ENCODE measurements around the gene BRMS1.

Gene BRMS1

GRCh38 chr11:66316849-66317251 is 28.1 kb downstream of the BRMS1 start, which contains the start of gene CD248:
TSS of gene CD248 (minus strand) at chr11:66317044. CDS start at chr11:66317027, 17 bp downstream.
- TF ChIP-seq, protein P1, sequence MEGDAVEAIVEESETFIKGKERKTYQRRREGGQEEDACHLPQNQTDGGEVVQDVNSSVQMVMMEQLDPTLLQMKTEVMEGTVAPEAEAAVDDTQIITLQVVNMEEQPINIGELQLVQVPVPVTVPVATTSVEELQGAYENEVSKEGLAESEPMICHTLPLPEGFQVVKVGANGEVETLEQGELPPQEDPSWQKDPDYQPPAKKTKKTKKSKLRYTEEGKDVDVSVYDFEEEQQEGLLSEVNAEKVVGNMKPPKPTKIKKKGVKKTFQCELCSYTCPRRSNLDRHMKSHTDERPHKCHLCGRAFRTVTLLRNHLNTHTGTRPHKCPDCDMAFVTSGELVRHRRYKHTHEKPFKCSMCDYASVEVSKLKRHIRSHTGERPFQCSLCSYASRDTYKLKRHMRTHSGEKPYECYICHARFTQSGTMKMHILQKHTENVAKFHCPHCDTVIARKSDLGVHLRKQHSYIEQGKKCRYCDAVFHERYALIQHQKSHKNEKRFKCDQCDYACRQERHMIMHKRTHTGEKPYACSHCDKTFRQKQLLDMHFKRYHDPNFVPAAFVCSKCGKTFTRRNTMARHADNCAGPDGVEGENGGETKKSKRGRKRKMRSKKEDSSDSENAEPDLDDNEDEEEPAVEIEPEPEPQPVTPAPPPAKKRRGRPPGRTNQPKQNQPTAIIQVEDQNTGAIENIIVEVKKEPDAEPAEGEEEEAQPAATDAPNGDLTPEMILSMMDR (IDR thresholded peaks at IDR 0.05; ENCODE audit: low read depth, low read length) = no peak
- TF ChIP-seq MYC (IDR thresholded peaks at IDR 0.05; ENCODE audit: low read depth, low read length) (no peak), MAX (IDR thresholded peaks at IDR 0.05; ENCODE audit: low read depth, low read length) (no peak), POLR2A (IDR thresholded peaks at IDR 0.05; ENCODE audit: extremely low read depth, insufficient read length) (no peak)
- peak; percentile 87 for DNase-seq (ENCODE audit: low read depth)
- peak within 1 kb of the TSS; percentile 32 for H3K4me3 ChIP-seq (ENCODE audit: low read depth, low read length)

DNA sequence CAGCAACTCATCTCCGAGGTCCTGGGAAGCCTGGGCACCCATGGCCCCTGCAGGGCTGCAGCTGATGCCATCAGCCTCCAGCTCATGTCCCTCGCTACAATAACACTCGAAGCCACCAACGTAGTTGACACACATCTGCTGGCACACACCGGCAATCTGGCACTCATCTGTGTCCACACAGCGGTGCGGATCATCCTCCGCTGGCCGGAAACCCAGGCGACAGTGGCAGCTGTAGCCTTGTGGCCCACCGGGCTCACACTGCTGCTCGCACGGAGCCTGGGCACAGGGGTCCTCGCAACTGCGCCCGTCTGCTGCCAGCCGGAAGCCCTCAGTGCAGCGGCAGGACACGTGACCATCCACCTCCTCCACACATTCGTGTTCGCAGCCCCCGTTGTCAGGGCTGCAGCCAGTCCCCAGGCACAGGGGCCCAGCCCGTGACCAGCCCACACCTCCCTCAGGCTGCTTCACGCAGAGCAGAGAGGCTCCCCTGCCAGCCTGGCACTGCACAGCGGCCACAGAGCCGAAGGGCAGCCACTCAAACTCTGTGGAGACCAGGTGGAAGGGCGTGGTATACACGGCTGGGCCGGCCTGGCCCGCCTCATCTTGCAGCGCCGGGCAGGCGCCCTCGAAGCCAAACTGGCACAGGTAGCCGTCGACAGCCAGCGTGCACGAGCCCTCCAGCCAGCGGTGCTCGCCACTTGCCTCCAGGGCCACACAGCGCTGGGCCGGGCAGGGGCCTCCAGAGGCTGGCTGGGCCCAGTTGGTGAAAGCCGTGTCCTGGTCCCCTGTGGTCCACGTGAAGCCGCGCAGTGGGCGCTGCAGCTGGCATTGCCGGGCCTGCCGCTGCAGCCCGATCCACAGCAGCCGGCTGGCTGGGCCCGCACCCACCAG is 28.7 kb downstream of the BRMS1 start:
- no peak for DNase-seq (ENCODE audit: low read depth)
- no peak overlapping the region for H3K4me3 ChIP-seq (ENCODE audit: low read depth, low read length)
- TF ChIP-seq MYC (IDR thresholded peaks at IDR 0.05; ENCODE audit: low read depth, low read length) (no peak), POLR2A (IDR thresholded peaks at IDR 0.05; ENCODE audit: extremely low read depth, insufficient read length) (no peak), MAX (IDR thresholded peaks at IDR 0.05; ENCODE audit: low read depth, low read length) (no peak)
- TF ChIP-seq, protein P1 (IDR thresholded peaks at IDR 0.05; ENCODE audit: low read depth, low read length) = no peak

GRCh38 chr11:66315498-66315885 is 29.4 kb downstream of the BRMS1 start:
- no peak overlapping the region for H3K4me3 ChIP-seq (ENCODE audit: low read depth, low read length)
- no peak for TF ChIP-seq MYC (IDR thresholded peaks at IDR 0.05; ENCODE audit: low read depth, low read length)
- TF ChIP-seq MAX (IDR thresholded peaks at IDR 0.05; ENCODE audit: low read depth, low read length) = no peak
- TF ChIP-seq POLR2A (IDR thresholded peaks at IDR 0.05; ENCODE audit: extremely low read depth, insufficient read length) = no peak
- TF ChIP-seq, protein P1 (IDR thresholded peaks at IDR 0.05; ENCODE audit: low read depth, low read length) = no peak
- DNase-seq (ENCODE audit: low read depth) = no peak

DNA sequence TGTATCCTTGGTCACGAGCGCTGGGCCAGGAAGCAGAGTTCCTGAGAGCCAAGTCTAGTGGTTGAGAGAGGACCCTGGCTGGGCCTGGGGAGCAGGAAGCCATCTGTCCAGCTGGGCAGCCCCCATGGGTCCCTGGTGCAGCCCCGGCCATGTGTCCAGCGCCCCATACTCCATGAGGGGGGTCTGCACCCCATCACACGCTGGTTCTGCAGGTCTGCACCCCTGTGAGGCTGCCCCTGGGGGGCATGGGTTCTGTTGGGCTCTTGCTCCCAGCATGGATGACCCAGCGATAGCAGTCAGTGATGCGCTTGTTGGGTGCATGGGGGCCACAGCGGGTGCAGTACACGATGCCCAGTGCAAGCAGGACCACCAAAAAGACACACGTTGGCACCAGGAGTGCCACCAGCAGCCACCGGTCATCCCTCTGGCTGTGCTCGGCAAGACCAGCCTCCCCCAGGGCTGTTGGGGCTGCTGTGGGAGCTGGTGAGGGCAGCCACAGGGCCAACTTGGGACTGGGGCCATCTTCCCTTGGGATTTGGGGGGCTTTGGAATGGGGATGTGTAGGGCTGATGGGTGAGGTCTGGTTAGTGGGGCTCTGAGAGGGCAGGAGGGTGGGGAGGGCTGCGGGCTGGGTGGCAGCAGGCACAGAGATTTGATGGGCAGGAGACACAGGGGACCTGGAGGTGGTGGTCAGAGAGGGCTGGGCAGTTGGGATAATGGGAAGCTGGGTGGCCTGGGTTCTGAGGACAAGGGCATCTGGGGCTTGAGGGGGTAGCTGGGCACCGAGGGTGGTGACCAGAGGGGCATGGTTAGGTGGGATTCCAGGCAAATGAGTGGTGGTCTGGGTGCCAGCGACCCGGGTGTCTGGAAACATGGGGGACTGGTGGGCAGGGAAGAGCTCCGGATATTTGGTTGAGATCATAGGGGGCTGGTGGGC is 30.1 kb downstream of the BRMS1 start:
- no peak overlapping the region for H3K4me3 ChIP-seq (ENCODE audit: low read depth, low read length)
- no peak for TF ChIP-seq MYC (IDR thresholded peaks at IDR 0.05; ENCODE audit: low read depth, low read length)
- no peak for TF ChIP-seq MAX (IDR thresholded peaks at IDR 0.05; ENCODE audit: low read depth, low read length)
- TF ChIP-seq, protein P1 (IDR thresholded peaks at IDR 0.05; ENCODE audit: low read depth, low read length) = no peak
- TF ChIP-seq POLR2A (IDR thresholded peaks at IDR 0.05; ENCODE audit: extremely low read depth, insufficient read length) = no peak
- DNase-seq (ENCODE audit: low read depth) = no peak

- no peak for TF ChIP-seq MYC (IDR thresholded peaks at IDR 0.05; ENCODE audit: low read depth, low read length)
- no peak for TF ChIP-seq POLR2A (IDR thresholded peaks at IDR 0.05; ENCODE audit: extremely low read depth, insufficient read length)
- TF ChIP-seq, protein P1 (IDR thresholded peaks at IDR 0.05; ENCODE audit: low read depth, low read length) = no peak
- TF ChIP-seq MAX (IDR thresholded peaks at IDR 0.05; ENCODE audit: low read depth, low read length) = no peak
- no peak overlapping the region for H3K4me3 ChIP-seq (ENCODE audit: low read depth, low read length)
These were observed 30.8 kb downstream of the BRMS1 start for GRCh38 chr11:66314186-66314501.

More at GRCh38 chr11:66314186-66314501, 30.8 kb downstream of the BRMS1 start:
- DNase-seq (ENCODE audit: low read depth) = no peak
